H9 (cell line): Measurements from ENCODE around the gene TMEM114. TPM values are rescaled to one million over a fixed set of nuclear protein-coding genes. Genes with fewer than 3 reads are reported as not detected.

Experiments used
- DNase-seq: peaks from one replicate; pipeline ENCODE4 v3.0.0-alpha.2; 2017
- H2AFZ ChIP-seq: one replicate; pipeline ENCODE4 v1.6.1; 2013; ENCODE audit warnings: mild to moderate bottlenecking, low read length, control low read depth, moderate library complexity
- H2AK5ac ChIP-seq: 2 replicates; pipeline ENCODE4 v1.6.1; 2013; ENCODE audit warnings: low read length, control low read depth, mixed read lengths; ENCODE audit not compliant: insufficient read length
- H2BK120ac ChIP-seq: one replicate; pipeline ENCODE4 v1.6.1; 2013; ENCODE audit warnings: low read depth, mild to moderate bottlenecking, low read length, control low read depth, inconsistent platforms; ENCODE audit not compliant: poor library complexity, severe bottlenecking
- H2BK12ac ChIP-seq: 2 replicates; pipeline ENCODE4 v1.6.1; 2013; ENCODE audit warnings: low read length, control low read depth, mixed read lengths, low read depth; ENCODE audit not compliant: insufficient read length
- H2BK15ac ChIP-seq: 2 replicates; pipeline ENCODE4 v1.6.1; 2013; ENCODE audit warnings: low read depth, low read length, control low read depth
- H2BK20ac ChIP-seq: one replicate; pipeline ENCODE4 v1.6.1; 2013; ENCODE audit warnings: low read depth, mild to moderate bottlenecking, low read length, control low read depth, inconsistent platforms; ENCODE audit not compliant: poor library complexity, severe bottlenecking
- H2BK5ac ChIP-seq: 2 replicates; pipeline ENCODE4 v1.6.1; 2013; ENCODE audit warnings: low read length, control low read depth, mixed read lengths; ENCODE audit not compliant: insufficient read length
- H3K14ac ChIP-seq: 2 replicates; pipeline ENCODE4 v1.6.1; 2013; ENCODE audit warnings: low read length, control low read depth; ENCODE audit not compliant: insufficient read depth
- H3K18ac ChIP-seq: 2 replicates; pipeline ENCODE4 v1.6.1; 2013; ENCODE audit warnings: low read depth, mild to moderate bottlenecking, mixed read lengths, low read length, control low read depth; ENCODE audit not compliant: insufficient read length
- H3K23ac ChIP-seq: 2 replicates; pipeline ENCODE4 v1.6.1; 2013; ENCODE audit warnings: low read length, control low read depth, mixed read lengths, low read depth; ENCODE audit not compliant: insufficient read length
- H3K23me2 ChIP-seq: 2 replicates; pipeline ENCODE4 v1.6.1; 2013; ENCODE audit warnings: low read depth, mild to moderate bottlenecking, mixed read lengths, low read length, control low read depth; ENCODE audit not compliant: insufficient read length, poor library complexity, severe bottlenecking
- H3K27ac ChIP-seq: 2 replicates; pipeline ENCODE4 v1.5.1; 2013; ENCODE audit warnings: low read length, control low read depth, mixed read lengths, low read depth; ENCODE audit not compliant: insufficient read length
- H3K27me3 ChIP-seq: 2 replicates; pipeline ENCODE4 v1.6.1; 2013; ENCODE audit warnings: low read length, control low read depth, inconsistent platforms; ENCODE audit not compliant: insufficient read depth
- H3K4ac ChIP-seq: 2 replicates; pipeline ENCODE4 v1.6.1; 2013; ENCODE audit warnings: low read depth, mild to moderate bottlenecking, control low read depth, inconsistent platforms, low read length, moderate library complexity
- H3K4me1 ChIP-seq: 2 replicates; pipeline ENCODE4 v1.6.1; 2013; ENCODE audit warnings: low read length, control low read depth, inconsistent platforms; ENCODE audit not compliant: insufficient read depth
- H3K4me2 ChIP-seq: 2 replicates; pipeline ENCODE4 v1.6.1; 2013; ENCODE audit warnings: low read length, control low read depth, mixed read lengths; ENCODE audit not compliant: insufficient read length, insufficient read depth
- H3K56ac ChIP-seq: 2 replicates; pipeline ENCODE4 v1.6.1; 2013; ENCODE audit warnings: low read depth, mild to moderate bottlenecking, mixed read lengths, low read length, control low read depth; ENCODE audit not compliant: insufficient read length
- H3K79me1 ChIP-seq: 2 replicates; pipeline ENCODE4 v1.6.1; 2013; ENCODE audit warnings: low read depth, mild to moderate bottlenecking, moderate library complexity, low read length, control low read depth, inconsistent platforms; ENCODE audit not compliant: insufficient read depth, poor library complexity, severe bottlenecking
- H3K79me2 ChIP-seq: 2 replicates; pipeline ENCODE4 v1.6.1; 2013; ENCODE audit warnings: low read length, control low read depth, inconsistent platforms; ENCODE audit not compliant: insufficient read depth
- H3K9ac ChIP-seq: 2 replicates; pipeline ENCODE4 v1.6.1; 2013; ENCODE audit warnings: low read length, control low read depth, mixed read lengths; ENCODE audit not compliant: insufficient read length; ENCODE audit errors: extremely low read depth
- H3K9me3 ChIP-seq: one replicate; pipeline ENCODE4 v1.6.1; 2013; ENCODE audit warnings: low read depth, low read length, inconsistent platforms; ENCODE audit not compliant: control insufficient read depth
- H3T11ph ChIP-seq: one replicate; pipeline ENCODE4 v1.6.1; 2013; ENCODE audit warnings: mild to moderate bottlenecking, low read length, control low read depth, inconsistent platforms
- H4K20me1 ChIP-seq: one replicate; pipeline ENCODE4 v1.6.1; 2013; ENCODE audit not compliant: control insufficient read depth, insufficient read length, insufficient read depth
- H4K5ac ChIP-seq: 2 replicates; pipeline ENCODE4 v1.6.1; 2013; ENCODE audit warnings: low read depth, mild to moderate bottlenecking, mixed read lengths, low read length, control low read depth; ENCODE audit not compliant: insufficient read length
- H4K8ac ChIP-seq: replicated peaks from 2 replicates; pipeline ENCODE4 v1.6.1; 2013; ENCODE audit warnings: low read length, control low read depth, mixed read lengths, low read depth; ENCODE audit not compliant: insufficient read length
- H4K91ac ChIP-seq: 2 replicates; pipeline ENCODE4 v1.6.1; 2013; ENCODE audit warnings: low read depth, mild to moderate bottlenecking, moderate library complexity, mixed read lengths, low read length, control low read depth; ENCODE audit not compliant: insufficient read length
- H3K27ac Mint-ChIP-seq, 3 experiments: 2 replicates in 2 of 3; 3 replicates in 1 of 3; pipeline ENCODE4 v1.8.0; 2020 to 2021; ENCODE audit warnings: mixed read lengths in 3 of 3, mild to moderate bottlenecking in 1 of 3, moderate library complexity in 1 of 3
- H3K27me3 Mint-ChIP-seq: 2 replicates; pipeline ENCODE4 v1.8.0; 2021; ENCODE audit warnings: low read depth, mild to moderate bottlenecking, moderate library complexity, mixed read lengths
- H3K36me3 Mint-ChIP-seq, 3 experiments: 2 replicates in 2 of 3; 3 replicates in 1 of 3; pipeline ENCODE4 v1.8.0; 2020 to 2021; ENCODE audit warnings: low read depth in 3 of 3, mixed read lengths in 3 of 3; ENCODE audit not compliant: insufficient read depth in 1 of 3
- H3K4me1 Mint-ChIP-seq, 2 experiments: 2 replicates each; pipeline ENCODE4 v1.8.0; 2020; ENCODE audit warnings: mixed read lengths in 2 of 2
- H3K4me3 Mint-ChIP-seq, 2 experiments: 2 replicates in 1 of 2; 3 replicates in 1 of 2; pipeline ENCODE4 v1.8.0; 2020 to 2021; ENCODE audit warnings: mild to moderate bottlenecking in 2 of 2, mixed read lengths in 2 of 2, moderate library complexity in 1 of 2
- H3K9me3 Mint-ChIP-seq, 2 experiments: 2 replicates in 1 of 2; 3 replicates in 1 of 2; pipeline ENCODE4 v1.8.0; 2020; ENCODE audit warnings: mild to moderate bottlenecking in 2 of 2, mixed read lengths in 2 of 2, moderate library complexity in 1 of 2
- CTCF ChIP-seq: fragments of 200-600 bp; sonication (generic); conservative IDR thresholded peaks from 3 replicates; pipeline ENCODE4 v1.8.0; 2021; ENCODE audit warnings: antibody characterized with exemption, mild to moderate bottlenecking
- WGBS: extraction: QIAGEN DNeasy Blood & Tissue Kit; methylation state at CpG from one replicate; pipeline ENCODE4 v1.1.7; 2013; ENCODE audit warnings: missing lambda C conversion rate, low lambda C conversion rate, mixed read lengths; ENCODE audit not compliant: insufficient read length; ENCODE audit errors: extremely low coverage; 5-methylcytosine and 5-hydroxymethylcytosine counted together
- total RNA-seq: library from RNA; stranded (reverse); gene quantifications from 2 replicates; pipeline ENCODE4 v1.2.1, GENCODE V29; 2021

TMEM114 gene
- total RNA-seq, 1 experiment from 2014 or later: 0.33 TPM

GRCh38 chr16:8519643-8520042 is 70.7 kb downstream of the TMEM114 start:
- no peak overlapping the region for H2BK12ac ChIP-seq
- no peak overlapping the region for H4K91ac ChIP-seq
- H2AK5ac ChIP-seq: no peak overlapping the region
- no peaks in the 10 kb centered on the region for H3K79me2 ChIP-seq
- no peak overlapping the region for H4K5ac ChIP-seq
- no peak overlapping the region for H3K4me2 ChIP-seq
- no peak for DNase-seq
- no peak overlapping the region for H3K18ac ChIP-seq
- H3K27ac Mint-ChIP-seq: no peak overlapping the region
- H4K8ac ChIP-seq: no peak overlapping the region
- H3K36me3 Mint-ChIP-seq: no peaks in the 10 kb centered on the region
- H3K79me1 ChIP-seq: no peaks in the 10 kb centered on the region
- peaks cover 6 to 9% of the 10 kb centered on the region in 2 experiments for H3K4me1 Mint-ChIP-seq
- H3K4me3 Mint-ChIP-seq: no peak overlapping the region
- no peak overlapping the region for H3T11ph ChIP-seq
- H3K56ac ChIP-seq: no peak overlapping the region
- no peaks in the 10 kb centered on the region for H3K9me3 ChIP-seq
- no peak overlapping the region for H3K14ac ChIP-seq
- no peak overlapping the region for H3K23ac ChIP-seq
- no peaks in the 10 kb centered on the region for H3K4me1 ChIP-seq
- H2AFZ ChIP-seq: no peak overlapping the region
- no CpG with 5 or more reads among the region's 5 CpGs for WGBS
- no peak overlapping the region for H3K9ac ChIP-seq
- no peak overlapping the region for H2BK15ac ChIP-seq
- no peak overlapping the region for H3K27ac ChIP-seq
- H3K27me3 ChIP-seq: no peaks in the 10 kb centered on the region; the same call in 1 of the 2 replicates
- no peak overlapping the region for H2BK20ac ChIP-seq
- H3K9me3 Mint-ChIP-seq: no peaks in the 10 kb centered on the region
- no peak overlapping the region for H3K4ac ChIP-seq
- no peaks in the 10 kb centered on the region for H4K20me1 ChIP-seq
- H2BK5ac ChIP-seq: no peak overlapping the region
- H3K27me3 Mint-ChIP-seq: peaks cover 40% of the 10 kb centered on the region
- no peak for TF ChIP-seq CTCF
- H2BK120ac ChIP-seq: no peak overlapping the region
- H3K23me2 ChIP-seq: no peaks in the 10 kb centered on the region

Other genes with a start within 250 kb of the TMEM114 start
- 48.9 and 51.9 TPM in 2 replicates for gene METTL22, start 31.2 kb upstream of the TMEM114 start, total RNA-seq
- 6.2 and 7.3 TPM in 2 replicates for gene ABAT, start 84.1 kb upstream of the TMEM114 start, total RNA-seq
- gene TMEM186, start 207.1 kb upstream of the TMEM114 start, total RNA-seq: 8.6 and 9.6 TPM in 2 replicates
- 79.3 and 82.7 TPM in 2 replicates for gene PMM2, start 207.3 kb upstream of the TMEM114 start, total RNA-seq